Left lung (tissue), 10 donors: Measurements from ENCODE around the gene SRA1. TPM values are rescaled to one million over a fixed set of nuclear protein-coding genes. Genes with fewer than 3 reads are reported as not detected.

Experiments
- ATAC-seq: fragments of 200-7000 bp; cut with Tn5 transposase; one replicate; pipeline ENCODE4 v1.9.1; 2020; ENCODE audit warnings: moderate library complexity
- DNase-seq, 4 donors: peaks; one replicate each; pipeline ENCODE4 v3.0.0-alpha.2; 2013 to 2020
- H3K27ac ChIP-seq, 2 donors: fragments of 200-600 bp; sonication (generic) in 1 of 2; one replicate each; pipeline versions ENCODE4 v1.5.0 to v1.8.0; 2020 to 2021
- H3K27me3 ChIP-seq, 2 donors: fragments of 200-600 bp; sonication (generic) in 1 of 2; one replicate each; pipeline versions ENCODE4 v1.5.0 to v1.8.0; 2020 to 2021
- H3K36me3 ChIP-seq, 2 donors: fragments of 200-600 bp; sonication (generic) in 1 of 2; one replicate each; pipeline versions ENCODE4 v1.5.0 to v1.8.0; 2020 to 2021
- H3K4me1 ChIP-seq, 2 donors: fragments of 200-600 bp; one replicate each; pipeline ENCODE4 v1.8.0; 2021
- H3K4me3 ChIP-seq, 2 donors: fragments of 200-600 bp; sonication (generic) in 1 of 2; one replicate each; pipeline versions ENCODE4 v1.5.0 to v1.8.0; 2020 to 2021; ENCODE audit warnings: mild to moderate bottlenecking in 1 of 2
- H3K9me3 ChIP-seq, 2 donors: fragments of 200-600 bp; sonication (generic) in 1 of 2; one replicate each; pipeline versions ENCODE4 v1.5.0 to v1.8.0; 2020 to 2021
- intact Hi-C, 2 donors: fragments of 100-400 bp; cut with DNase I; formaldehyde crosslinking; loops; one replicate each; pipeline versions ENCODE4 v1.11.2 to v1.14.2; 2022
- polyA plus RNA-seq, 6 donors: library from polyadenylated mRNA; unstranded; fragments of 120-200 nt; gene quantifications; one replicate each; pipeline ENCODE4 v1.2.1, GENCODE V29; 2013; ENCODE audit not compliant: insufficient read length in 6 of 6
- total RNA-seq, 2 donors: library from RNA; stranded (reverse); fragmentation: NEBNext Ultra II Directional; extraction: Animal tissue kit (Norgen Biotek cat#: 25700); gene quantifications; one replicate each; pipeline ENCODE4 v1.2.1, GENCODE V29; 2021
- TF ChIP-seq, protein P1 (sequence below), 2 donors: fragments of 200-600 bp; sonication (generic) in 1 of 2; IDR thresholded peaks; one replicate each; pipeline versions ENCODE4 v1.5.0 to v1.8.0; 2021; ENCODE audit warnings: antibody characterized with exemption in 2 of 2
- donor health status: DM: no; HTN: yes; CAD: no.
- donor health status: DM: no; HTN: no; CAD: no.

SRA1 gene
- total and polyA plus RNA-seq, 8 donors = 20.2 to 36.2 (median 23.6) TPM

- Histone ChIP-seq H3K36me3 (peaks cover 0 to 67% of the 10 kb centered on the region in 2 donors), H3K4me3 (peak overlapping the region in 1 of 2 donors; percentile 47), H3K27ac (peak overlapping the region; percentile 93 to 95), H3K27me3 (no peaks in the 10 kb centered on the region), H3K4me1 (peaks cover 31 to 45% of the 10 kb centered on the region in 2 donors), H3K9me3 (no peaks in the 10 kb centered on the region)
- ATAC-seq = no peak
- intact Hi-C loops = no loop called here
- no peak for DNase-seq
- TF ChIP-seq, protein P1, sequence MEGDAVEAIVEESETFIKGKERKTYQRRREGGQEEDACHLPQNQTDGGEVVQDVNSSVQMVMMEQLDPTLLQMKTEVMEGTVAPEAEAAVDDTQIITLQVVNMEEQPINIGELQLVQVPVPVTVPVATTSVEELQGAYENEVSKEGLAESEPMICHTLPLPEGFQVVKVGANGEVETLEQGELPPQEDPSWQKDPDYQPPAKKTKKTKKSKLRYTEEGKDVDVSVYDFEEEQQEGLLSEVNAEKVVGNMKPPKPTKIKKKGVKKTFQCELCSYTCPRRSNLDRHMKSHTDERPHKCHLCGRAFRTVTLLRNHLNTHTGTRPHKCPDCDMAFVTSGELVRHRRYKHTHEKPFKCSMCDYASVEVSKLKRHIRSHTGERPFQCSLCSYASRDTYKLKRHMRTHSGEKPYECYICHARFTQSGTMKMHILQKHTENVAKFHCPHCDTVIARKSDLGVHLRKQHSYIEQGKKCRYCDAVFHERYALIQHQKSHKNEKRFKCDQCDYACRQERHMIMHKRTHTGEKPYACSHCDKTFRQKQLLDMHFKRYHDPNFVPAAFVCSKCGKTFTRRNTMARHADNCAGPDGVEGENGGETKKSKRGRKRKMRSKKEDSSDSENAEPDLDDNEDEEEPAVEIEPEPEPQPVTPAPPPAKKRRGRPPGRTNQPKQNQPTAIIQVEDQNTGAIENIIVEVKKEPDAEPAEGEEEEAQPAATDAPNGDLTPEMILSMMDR (IDR thresholded peaks at IDR 0.05) = no peak
Observed at GRCh38 chr5:140546851-140547507, 10.3 kb downstream of the SRA1 start.

DNA sequence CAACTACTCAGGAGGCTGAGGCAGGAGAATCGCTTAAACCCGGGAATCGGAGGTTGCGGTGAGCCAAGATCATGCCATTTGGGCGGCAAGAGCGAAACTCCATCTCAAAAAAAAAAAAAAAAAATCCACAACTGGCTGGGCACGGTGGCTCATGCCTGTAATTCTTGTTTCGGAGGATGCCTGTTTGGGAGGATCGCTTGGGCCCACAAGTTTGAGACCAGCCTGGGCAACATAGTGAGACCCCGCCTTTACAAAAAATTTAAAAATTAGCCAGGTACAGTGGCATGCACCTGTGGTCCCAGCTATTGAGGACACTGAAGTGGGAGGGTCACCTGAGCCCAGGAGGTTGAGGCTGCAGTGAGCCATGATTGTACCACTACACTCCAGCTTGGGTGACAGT, 11.7 kb downstream of the SRA1 start:
- Histone ChIP-seq H3K36me3 (peaks cover 0 to 67% of the 10 kb centered on the region in 2 donors), H3K9me3 (no peaks in the 10 kb centered on the region), H3K4me3 (no peak overlapping the region), H3K27ac (no peak overlapping the region), H3K4me1 (peaks cover 31 to 45% of the 10 kb centered on the region in 2 donors), H3K27me3 (no peaks in the 10 kb centered on the region)
- intact Hi-C loops = no loop called here
- TF ChIP-seq, protein P1 (IDR thresholded peaks at IDR 0.05) = no peak
- ATAC-seq = no peak
- no peak for DNase-seq

DNA sequence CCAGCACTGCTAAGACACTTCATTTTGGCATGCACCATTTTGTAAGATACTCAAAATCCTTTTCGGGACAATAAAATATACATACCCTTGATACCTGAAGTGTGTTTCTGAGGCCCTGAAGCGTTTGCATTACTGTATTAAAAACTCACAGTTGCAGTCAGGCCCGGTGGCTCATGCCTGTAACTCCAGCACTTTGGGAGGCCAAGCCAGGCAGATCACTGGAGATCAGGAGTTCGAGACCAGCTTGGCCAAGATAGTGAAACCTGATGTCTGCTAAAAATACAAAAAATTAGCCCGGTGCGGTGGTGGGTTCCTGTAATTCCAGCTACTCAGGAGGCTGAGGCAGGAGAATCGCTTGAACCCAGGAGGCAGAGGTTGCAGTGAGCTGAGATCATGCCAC, 12.3 kb downstream of the SRA1 start:
- no peak overlapping the region for H3K27ac ChIP-seq
- ATAC-seq = no peak
- H3K4me1 ChIP-seq = peaks cover 30 to 42% of the 10 kb centered on the region in 2 donors
- H3K4me3 ChIP-seq = no peak overlapping the region
- no peaks in the 10 kb centered on the region for H3K9me3 ChIP-seq
- intact Hi-C loops = no loop called here
- H3K36me3 ChIP-seq = peaks cover 0 to 67% of the 10 kb centered on the region in 2 donors
- TF ChIP-seq, protein P1 (IDR thresholded peaks at IDR 0.05) = no peak
- DNase-seq = no peak
- H3K27me3 ChIP-seq = no peaks in the 10 kb centered on the region

- Histone ChIP-seq H3K9me3 (no peaks in the 10 kb centered on the region), H3K36me3 (peaks cover 0 to 75% of the 10 kb centered on the region in 2 donors), H3K27me3 (no peaks in the 10 kb centered on the region), H3K27ac (no peak overlapping the region), H3K4me1 (peaks cover 10 to 22% of the 10 kb centered on the region in 2 donors), H3K4me3 (no peak overlapping the region)
- DNase-seq = no peak
- intact Hi-C loops = no loop called here
- no peak for ATAC-seq
- TF ChIP-seq, protein P1 (IDR thresholded peaks at IDR 0.05) = no peak
Observed at GRCh38 chr5:140542972-140543371, 14.3 kb downstream of the SRA1 start.

DNA sequence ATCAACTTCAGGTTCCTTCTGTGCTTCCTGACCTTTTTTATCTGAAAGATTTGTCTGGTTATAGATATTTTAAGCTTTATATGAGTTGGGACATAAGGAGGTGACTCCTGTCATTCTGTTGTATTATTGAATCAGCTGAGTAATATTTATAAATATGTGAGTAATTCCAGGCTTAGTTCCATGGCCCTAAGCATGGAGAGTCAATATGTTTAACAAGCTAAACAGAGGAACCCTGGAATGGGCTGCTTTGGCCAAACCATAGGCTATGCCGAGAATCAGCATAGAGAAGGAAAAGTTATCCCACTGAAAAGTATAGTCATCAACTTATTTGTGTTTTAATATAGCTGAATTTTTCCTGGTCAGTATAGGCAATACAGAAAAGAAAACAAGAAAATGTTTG, 17.0 kb downstream of the SRA1 start:
- Histone ChIP-seq H3K4me1 (no peaks in the 10 kb centered on the region), H3K9me3 (no peaks in the 10 kb centered on the region), H3K36me3 (peaks cover 0 to 100% of the 10 kb centered on the region in 2 donors), H3K4me3 (no peak overlapping the region), H3K27ac (no peak overlapping the region), H3K27me3 (no peaks in the 10 kb centered on the region)
- ATAC-seq = no peak
- intact Hi-C loops = no loop called here
- TF ChIP-seq, protein P1 (IDR thresholded peaks at IDR 0.05) = no peak
- DNase-seq = no peak
